GM12873 (cell line): ENCODE data around the gene CHGA.

Experiments used
- CTCF ChIP-seq: IDR thresholded peaks from 2 replicates; pipeline ENCODE4 v1.5.1; 2012; ENCODE audit warnings: low read depth, mild to moderate bottlenecking, moderate library complexity, low read length, control low read depth; ENCODE audit not compliant: insufficient read depth; ENCODE audit errors: missing control alignments

Gene CHGA

GRCh38 chr14:92932448-92933395, 9.8 kb downstream of the CHGA start:
- TF ChIP-seq CTCF: no peak

DNA sequence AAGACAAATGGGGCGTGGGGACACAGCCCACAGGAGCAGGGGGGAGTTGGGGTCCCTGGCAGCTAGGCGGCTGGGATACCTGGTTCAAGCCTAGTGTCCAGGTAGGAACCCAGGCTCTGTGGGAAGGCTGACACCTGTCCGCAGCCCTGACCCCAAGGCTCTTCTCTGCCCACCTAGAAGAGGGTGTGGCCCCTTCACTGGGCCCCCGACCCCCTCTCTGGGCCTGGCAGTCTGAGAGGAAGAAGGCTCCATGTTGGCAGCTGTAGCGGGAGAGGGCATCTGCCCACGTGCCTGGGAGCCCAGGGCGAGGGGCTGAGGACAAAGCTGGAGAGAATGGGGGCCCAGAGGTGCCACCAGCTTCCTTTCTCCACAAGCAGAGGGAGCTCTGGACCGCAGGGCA, 10.5 kb downstream of the CHGA start:
- no peak for TF ChIP-seq CTCF

DNA sequence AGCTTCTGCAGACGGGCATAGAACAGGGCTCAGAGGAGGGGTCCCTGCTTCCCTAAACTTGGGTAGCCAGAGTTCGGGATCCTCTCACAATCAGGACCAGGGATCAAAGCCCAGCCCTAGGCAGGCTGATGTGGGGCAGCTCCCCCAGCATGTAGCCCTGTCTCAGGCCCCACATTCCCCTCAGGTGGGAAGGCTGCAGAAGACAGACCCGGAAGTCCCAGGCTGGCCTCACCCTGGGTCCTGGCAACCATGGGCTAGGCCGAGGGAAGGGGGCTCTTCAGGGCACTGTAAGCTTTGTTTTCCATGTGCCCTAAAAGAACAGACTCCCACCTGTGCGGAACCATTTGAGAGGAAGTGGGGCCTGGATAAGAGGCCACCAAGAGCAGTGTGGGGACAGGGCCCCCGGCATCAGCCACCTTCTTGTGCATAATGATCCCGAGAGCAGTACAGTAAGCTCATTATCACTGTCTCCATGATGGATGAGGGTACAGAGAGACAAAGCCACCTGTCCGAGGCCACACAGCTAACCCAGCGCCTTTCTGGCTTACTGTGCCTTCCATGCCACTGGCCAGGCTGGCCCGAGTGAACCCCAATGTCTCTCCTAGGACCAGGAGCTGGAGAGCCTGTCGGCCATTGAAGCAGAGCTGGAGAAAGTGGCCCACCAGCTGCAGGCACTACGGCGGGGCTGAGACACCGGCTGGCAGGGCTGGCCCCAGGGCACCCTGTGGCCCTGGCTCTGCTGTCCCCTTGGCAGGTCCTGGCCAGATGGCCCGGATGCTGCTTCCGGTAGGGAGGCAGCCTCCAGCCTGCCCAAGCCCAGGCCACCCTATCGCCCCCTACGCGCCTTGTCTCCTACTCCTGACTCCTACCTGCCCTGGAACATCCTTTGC, 11.5 kb downstream of the CHGA start:
- no peak for TF ChIP-seq CTCF

DNA sequence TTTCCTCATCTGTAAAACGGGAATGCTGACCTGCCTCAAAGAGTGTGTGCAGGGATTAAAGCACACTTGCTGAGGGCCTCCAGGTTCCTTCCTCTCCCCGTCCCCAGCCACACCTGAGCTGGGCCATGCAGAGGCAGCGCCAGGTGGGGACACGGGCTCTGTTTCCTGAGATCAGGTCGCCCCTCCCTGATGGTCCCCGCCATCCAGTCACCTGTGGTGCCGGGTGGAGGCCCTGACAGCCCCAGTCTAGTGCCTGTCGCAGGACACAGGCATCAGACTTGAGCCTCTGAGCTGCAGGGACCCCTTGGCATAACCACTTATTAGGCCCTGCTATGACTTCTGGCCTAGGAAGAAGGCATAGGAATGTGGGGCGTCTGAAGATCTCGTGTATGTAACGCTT, 12.5 kb downstream of the CHGA start:
- TF ChIP-seq CTCF: no peak

DNA sequence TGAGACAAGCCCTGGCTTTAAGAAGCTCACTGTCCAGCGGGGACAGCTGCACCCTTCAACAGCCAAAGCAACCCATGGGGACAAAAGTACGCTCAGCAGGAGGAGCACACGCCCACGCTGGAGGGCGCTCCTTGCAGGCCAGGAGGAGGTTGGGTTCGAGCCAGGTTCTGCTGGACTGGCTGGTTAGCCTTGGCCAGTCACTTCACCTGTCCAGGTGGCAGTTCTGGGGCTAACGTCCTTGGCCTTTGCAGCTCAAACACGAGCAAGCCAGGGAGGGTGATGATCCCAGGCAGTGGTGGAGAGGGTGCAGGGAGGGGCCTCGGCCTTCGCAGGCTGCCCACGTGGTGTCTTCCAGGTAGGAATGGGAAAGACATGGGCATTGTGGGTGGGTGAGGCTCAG, 13.1 kb downstream of the CHGA start:
- TF ChIP-seq CTCF: no peak

DNA sequence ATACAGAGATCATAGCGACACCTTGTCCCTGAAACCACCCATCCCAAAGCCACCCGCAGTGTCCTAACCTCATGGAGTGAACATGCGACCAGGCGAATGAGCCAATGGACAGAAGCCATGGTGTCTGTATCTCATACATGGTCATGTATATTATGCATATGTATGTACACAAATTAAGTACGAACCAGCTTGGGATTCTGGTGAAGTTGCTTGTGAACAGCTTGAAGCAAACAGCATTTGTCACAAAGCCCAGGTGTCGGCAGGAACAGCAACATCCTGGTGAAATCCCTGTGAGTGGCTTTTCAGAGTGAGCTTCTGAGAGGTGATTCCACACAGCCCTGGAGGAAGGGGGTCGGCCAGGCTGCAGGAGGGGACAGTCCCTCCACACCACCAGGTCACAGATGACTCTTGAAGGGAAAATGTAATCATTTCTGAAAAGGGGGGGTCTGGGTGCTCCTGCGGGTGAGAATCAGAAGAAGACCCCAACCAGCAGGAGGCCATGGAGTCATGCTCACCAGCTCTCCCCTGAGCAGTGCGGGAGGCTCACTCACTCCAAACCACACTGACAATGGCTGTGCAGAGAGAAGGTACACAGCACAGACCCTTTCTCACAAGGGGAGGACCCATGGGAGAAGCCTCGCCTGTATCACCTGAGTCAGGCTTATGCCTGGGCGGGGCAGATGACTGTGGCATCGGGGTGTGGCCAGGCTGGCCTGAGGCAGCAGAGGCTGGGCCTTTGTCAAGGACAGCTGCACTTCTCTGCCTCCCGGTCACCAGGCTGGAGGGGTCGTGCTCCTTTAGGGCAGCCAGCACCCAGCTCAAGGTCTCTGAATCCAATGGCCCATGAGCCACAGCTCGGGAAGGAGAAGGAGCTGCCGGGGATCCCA, 14.3 kb downstream of the CHGA start:
- TF ChIP-seq CTCF: no peak
